ENCODE measurements around the gene TSACC.

TSACC gene

DNA sequence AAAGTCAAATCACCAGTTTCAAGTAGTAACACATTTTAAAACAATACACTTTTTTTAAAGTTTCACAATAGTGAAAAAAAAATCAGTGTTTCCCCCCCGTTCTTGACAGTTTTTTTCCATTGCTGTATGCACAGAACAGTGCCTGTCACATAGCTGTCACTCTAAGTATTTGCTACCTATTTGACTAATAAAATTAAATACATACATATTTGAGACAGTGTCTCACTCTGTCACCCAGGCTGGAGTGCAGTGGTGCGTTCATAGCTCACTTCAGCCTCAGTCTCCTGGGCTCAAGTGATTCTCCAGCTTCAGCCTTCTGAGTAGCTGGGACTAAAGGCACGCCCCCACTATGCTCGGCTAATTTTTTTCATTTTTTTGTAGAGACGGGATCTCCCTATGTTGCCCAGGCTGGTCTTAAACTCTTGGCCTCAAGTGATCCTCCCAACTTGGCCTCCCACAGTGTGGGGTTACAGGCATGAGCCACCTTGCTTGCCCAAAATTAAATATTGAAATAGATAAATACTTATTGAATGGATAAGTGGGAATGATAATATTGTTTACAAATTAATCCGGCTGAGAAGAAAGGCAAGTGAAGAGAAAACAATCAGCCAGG lies 18.0 kb downstream of the TSACC start:
- Histone ChIP-seq H3K9me3 (ENCODE audit: low read depth, low read length) (no peaks in the 10 kb centered on the region), H3K9ac (ENCODE audit: insufficient read length) (no peak overlapping the region), H3K36me3 (ENCODE audit: insufficient read depth, low read length) (no peaks in the 10 kb centered on the region), H3K27ac (no peak overlapping the region), H3K4me3 (peak overlapping the region; percentile 50)
- TF ChIP-seq POLR2AphosphoS5 (IDR thresholded peaks at IDR 0.05; ENCODE audit: borderline replicate concordance, low read depth, low read length) = no peak
- TF ChIP-seq FOXP2 (optimal IDR thresholded peaks at IDR 0.05; ENCODE audit: control extremely low read depth, extremely low read length, insufficient read depth) = no peak
- TF ChIP-seq EZH2 (IDR thresholded peaks at IDR 0.05) = no peak
- no peak for DNase-seq (ENCODE audit: low read depth, low spot score)

DNA sequence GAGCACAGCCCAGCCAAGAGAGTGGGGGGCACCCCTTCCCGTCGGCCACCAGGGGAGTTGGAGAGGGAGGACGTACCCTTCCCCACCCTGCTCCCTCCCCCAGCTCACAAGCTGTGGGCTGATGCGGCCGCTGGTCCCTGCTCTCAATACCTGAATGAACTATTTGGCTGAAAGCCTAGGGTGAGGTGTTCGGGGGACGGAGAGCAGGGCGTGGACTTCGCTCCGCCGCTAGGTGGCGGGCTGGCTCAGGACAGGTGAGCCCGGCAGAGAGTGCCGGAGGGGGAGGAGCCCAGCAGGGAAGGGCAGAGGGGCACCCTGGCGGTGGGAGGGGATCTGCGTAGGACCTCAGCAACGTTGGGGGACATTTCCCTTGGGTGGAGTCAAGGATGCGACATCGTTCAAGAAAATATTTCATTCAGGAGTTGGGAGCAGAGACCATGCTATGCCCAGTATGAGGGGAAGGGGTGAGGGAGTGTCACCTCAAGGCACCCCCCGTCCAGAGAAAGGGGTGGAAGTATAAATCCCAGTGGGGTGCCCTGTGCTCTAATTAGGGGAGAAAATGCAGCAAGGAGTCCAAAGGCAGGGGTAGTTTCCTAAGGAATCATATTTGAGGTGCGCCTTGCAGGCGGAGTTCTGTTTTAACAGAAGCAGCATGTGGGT lies 18.7 kb downstream of the TSACC start:
- DNase-seq (ENCODE audit: low read depth, low spot score) = no peak
- H3K27ac ChIP-seq = no peak overlapping the region
- no peaks in the 10 kb centered on the region for H3K36me3 ChIP-seq (ENCODE audit: insufficient read depth, low read length)
- H3K9me3 ChIP-seq (ENCODE audit: low read depth, low read length) = no peaks in the 10 kb centered on the region
- peak overlapping the region; percentile 50 for H3K4me3 ChIP-seq
- no peak for TF ChIP-seq POLR2AphosphoS5 (IDR thresholded peaks at IDR 0.05; ENCODE audit: borderline replicate concordance, low read depth, low read length)
- no peak for TF ChIP-seq EZH2 (IDR thresholded peaks at IDR 0.05)
- TF ChIP-seq FOXP2 (optimal IDR thresholded peaks at IDR 0.05; ENCODE audit: control extremely low read depth, extremely low read length, insufficient read depth) = no peak
- H3K9ac ChIP-seq (ENCODE audit: insufficient read length) = no peak overlapping the region

DNA sequence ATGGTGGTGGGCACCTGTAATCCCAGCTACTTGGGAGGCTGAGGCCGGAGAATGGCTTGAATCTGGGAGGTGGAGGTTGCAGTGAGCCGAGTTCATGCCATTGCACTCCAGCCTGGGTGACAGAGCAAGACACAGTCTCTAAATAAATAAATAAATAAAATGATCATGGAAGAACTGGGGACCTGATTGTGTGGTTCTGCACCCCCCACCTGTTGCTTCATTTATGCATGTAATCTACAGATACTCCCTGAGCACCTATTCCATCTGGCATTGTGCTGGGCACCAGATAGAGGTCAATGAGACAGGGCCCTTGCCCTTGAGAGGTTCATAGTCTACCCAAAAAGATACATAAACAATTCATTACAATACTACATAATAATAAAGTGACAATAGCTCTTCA lies 19.7 kb downstream of the TSACC start:
- Histone ChIP-seq H3K4me3 (no peak overlapping the region), H3K9ac (ENCODE audit: insufficient read length) (no peak overlapping the region), H3K27ac (no peak overlapping the region), H3K9me3 (ENCODE audit: low read depth, low read length) (no peaks in the 10 kb centered on the region), H3K36me3 (ENCODE audit: insufficient read depth, low read length) (no peaks in the 10 kb centered on the region)
- TF ChIP-seq FOXP2 (optimal IDR thresholded peaks at IDR 0.05; ENCODE audit: control extremely low read depth, extremely low read length, insufficient read depth) = no peak
- no peak for TF ChIP-seq EZH2 (IDR thresholded peaks at IDR 0.05)
- TF ChIP-seq POLR2AphosphoS5 (IDR thresholded peaks at IDR 0.05; ENCODE audit: borderline replicate concordance, low read depth, low read length) = no peak
- no peak for DNase-seq (ENCODE audit: low read depth, low spot score)

DNA sequence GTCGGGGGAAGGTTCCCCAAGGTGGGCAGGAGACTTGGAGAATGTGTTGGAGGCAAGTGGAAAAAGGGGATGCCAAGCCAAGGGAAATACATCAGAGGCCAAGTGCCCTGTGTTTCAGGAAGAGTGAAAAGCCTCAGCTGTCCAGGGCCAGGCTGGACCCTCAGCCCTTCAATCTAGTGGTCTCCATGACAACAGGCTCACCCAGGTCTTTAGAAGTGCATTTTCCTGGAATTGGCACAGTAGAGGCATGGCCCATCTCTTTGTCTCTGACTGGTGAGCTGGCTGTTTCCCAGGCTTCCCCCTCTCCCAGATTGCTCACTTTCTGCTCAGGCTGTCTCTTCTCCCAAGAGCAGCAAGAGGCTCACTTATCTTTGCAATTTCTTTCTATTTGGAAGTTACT lies 20.3 kb downstream of the TSACC start:
- no peaks in the 10 kb centered on the region for H3K9me3 ChIP-seq (ENCODE audit: low read depth, low read length)
- H3K9ac ChIP-seq (ENCODE audit: insufficient read length) = no peak overlapping the region
- no peak overlapping the region for H3K27ac ChIP-seq
- TF ChIP-seq EZH2 (IDR thresholded peaks at IDR 0.05) (no peak), POLR2AphosphoS5 (IDR thresholded peaks at IDR 0.05; ENCODE audit: borderline replicate concordance, low read depth, low read length) (no peak), FOXP2 (optimal IDR thresholded peaks at IDR 0.05; ENCODE audit: control extremely low read depth, extremely low read length, insufficient read depth) (no peak)
- H3K36me3 ChIP-seq (ENCODE audit: insufficient read depth, low read length) = no peaks in the 10 kb centered on the region
- DNase-seq (ENCODE audit: low read depth, low spot score) = no peak
- H3K4me3 ChIP-seq = no peak overlapping the region

DNA sequence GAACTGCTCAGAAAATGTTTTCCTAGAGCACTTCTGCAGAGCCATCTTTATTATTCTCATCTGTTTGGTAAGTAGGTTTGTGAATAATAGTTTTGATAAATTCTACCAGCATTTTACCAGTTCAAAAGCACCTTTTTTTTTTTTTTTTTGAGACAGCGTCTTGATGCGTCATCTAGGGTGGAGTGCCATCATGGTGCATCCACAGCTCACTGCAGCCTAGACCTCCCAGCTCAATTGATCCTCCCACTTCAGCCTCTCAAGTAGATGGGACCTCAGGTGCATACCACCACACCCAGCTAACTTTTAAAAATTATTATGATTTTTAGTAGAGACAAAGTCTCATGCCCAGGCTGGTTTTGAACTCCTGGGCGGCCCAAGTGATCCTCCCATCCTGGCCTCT lies 20.9 kb downstream of the TSACC start:
- no peak for DNase-seq (ENCODE audit: low read depth, low spot score)
- TF ChIP-seq FOXP2 (optimal IDR thresholded peaks at IDR 0.05; ENCODE audit: control extremely low read depth, extremely low read length, insufficient read depth) = no peak
- no peak for TF ChIP-seq POLR2AphosphoS5 (IDR thresholded peaks at IDR 0.05; ENCODE audit: borderline replicate concordance, low read depth, low read length)
- TF ChIP-seq EZH2 (IDR thresholded peaks at IDR 0.05) = no peak
- H3K9ac ChIP-seq (ENCODE audit: insufficient read length) = no peak overlapping the region
- H3K9me3 ChIP-seq (ENCODE audit: low read depth, low read length) = no peaks in the 10 kb centered on the region
- no peaks in the 10 kb centered on the region for H3K36me3 ChIP-seq (ENCODE audit: insufficient read depth, low read length)
- H3K27ac ChIP-seq = no peak overlapping the region
- no peak overlapping the region for H3K4me3 ChIP-seq

DNA sequence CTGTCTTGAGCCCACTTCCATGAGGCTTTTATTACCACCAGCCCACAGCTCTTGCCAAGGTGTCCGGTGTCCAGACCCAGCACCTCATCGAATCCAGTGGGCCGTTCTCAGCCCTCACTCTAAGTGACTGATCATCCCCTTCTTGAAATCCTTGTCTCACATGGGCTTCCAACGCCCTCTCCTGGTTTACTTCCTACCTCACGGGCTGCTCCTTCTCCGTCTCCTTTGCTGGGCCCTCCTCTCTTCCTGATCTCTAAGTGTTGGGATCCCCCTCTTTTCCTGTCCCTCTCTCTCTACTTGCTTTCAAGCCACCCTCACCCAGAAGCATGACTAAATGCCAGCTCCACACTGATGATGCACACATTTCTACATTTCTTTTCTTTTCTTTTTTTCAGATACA lies 21.6 kb downstream of the TSACC start:
- Histone ChIP-seq H3K4me3 (no peak overlapping the region), H3K27ac (no peak overlapping the region), H3K9me3 (ENCODE audit: low read depth, low read length) (no peaks in the 10 kb centered on the region), H3K36me3 (ENCODE audit: insufficient read depth, low read length) (no peaks in the 10 kb centered on the region), H3K9ac (ENCODE audit: insufficient read length) (no peak overlapping the region)
- TF ChIP-seq FOXP2 (optimal IDR thresholded peaks at IDR 0.05; ENCODE audit: control extremely low read depth, extremely low read length, insufficient read depth) = no peak
- TF ChIP-seq EZH2 (IDR thresholded peaks at IDR 0.05) = no peak
- no peak for TF ChIP-seq POLR2AphosphoS5 (IDR thresholded peaks at IDR 0.05; ENCODE audit: borderline replicate concordance, low read depth, low read length)
- no peak for DNase-seq (ENCODE audit: low read depth, low spot score)

DNA sequence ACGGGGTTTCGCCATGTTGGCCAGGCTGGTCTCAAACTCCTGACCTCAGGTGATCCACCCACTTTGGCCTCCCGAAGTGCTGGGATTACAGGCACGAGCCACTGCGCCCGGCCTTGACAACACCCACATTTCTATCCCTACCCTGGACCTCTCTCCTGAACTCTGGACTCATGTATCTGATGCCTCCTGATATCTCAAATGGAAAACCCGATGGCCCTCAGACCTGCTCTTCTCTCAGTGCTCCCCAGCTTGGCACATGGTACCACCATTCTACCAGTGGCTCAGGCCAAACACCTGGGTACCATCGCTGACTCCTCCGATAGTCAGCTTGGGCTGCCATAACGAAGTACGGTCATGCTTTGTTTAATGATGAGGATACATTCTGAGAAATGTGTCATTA lies 22.2 kb downstream of the TSACC start:
- TF ChIP-seq EZH2 (IDR thresholded peaks at IDR 0.05) (no peak), POLR2AphosphoS5 (IDR thresholded peaks at IDR 0.05; ENCODE audit: borderline replicate concordance, low read depth, low read length) (no peak), FOXP2 (optimal IDR thresholded peaks at IDR 0.05; ENCODE audit: control extremely low read depth, extremely low read length, insufficient read depth) (no peak)
- Histone ChIP-seq H3K4me3 (no peak overlapping the region), H3K9me3 (ENCODE audit: low read depth, low read length) (no peaks in the 10 kb centered on the region), H3K27ac (no peak overlapping the region), H3K36me3 (ENCODE audit: insufficient read depth, low read length) (no peaks in the 10 kb centered on the region), H3K9ac (ENCODE audit: insufficient read length) (no peak overlapping the region)
- DNase-seq (ENCODE audit: low read depth, low spot score) = no peak

DNA sequence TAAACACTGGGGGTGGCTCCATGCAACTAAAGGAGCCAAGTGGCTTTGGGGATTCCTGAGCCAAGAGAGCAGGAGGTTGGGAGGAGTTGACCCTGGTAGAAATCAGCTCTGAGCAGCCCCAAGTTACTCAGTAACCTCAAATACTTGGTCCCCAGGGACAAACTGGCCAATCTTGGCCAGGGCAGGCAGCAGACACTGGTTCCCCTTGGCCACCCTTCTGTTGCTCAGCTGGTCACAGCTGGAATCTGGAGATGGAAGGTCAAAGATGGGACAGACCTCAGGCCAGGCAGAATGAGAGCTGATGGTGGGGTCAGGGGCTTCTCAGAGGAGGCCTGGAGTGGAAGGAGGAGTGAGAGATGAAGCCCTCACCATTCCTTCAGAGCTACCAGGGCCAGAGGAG lies 27.4 kb downstream of the TSACC start:
- no peak for TF ChIP-seq EZH2 (IDR thresholded peaks at IDR 0.05)
- no peak for TF ChIP-seq POLR2AphosphoS5 (IDR thresholded peaks at IDR 0.05; ENCODE audit: borderline replicate concordance, low read depth, low read length)
- no peak for TF ChIP-seq FOXP2 (optimal IDR thresholded peaks at IDR 0.05; ENCODE audit: control extremely low read depth, extremely low read length, insufficient read depth)
- Histone ChIP-seq H3K9ac (ENCODE audit: insufficient read length) (no peak overlapping the region), H3K27ac (no peak overlapping the region), H3K4me3 (no peak overlapping the region), H3K9me3 (ENCODE audit: low read depth, low read length) (no peaks in the 10 kb centered on the region), H3K36me3 (ENCODE audit: insufficient read depth, low read length) (no peaks in the 10 kb centered on the region)
- DNase-seq (ENCODE audit: low read depth, low spot score) = no peak
